ENCODE measurements around the gene CD59. TPM values are rescaled to one million over a fixed set of nuclear protein-coding genes. Genes with fewer than 3 reads are reported as not detected.

CD59 gene
- polyA plus RNA-seq, 3 donors, result 3.7 to 34.9 (median 21.1) TPM

- intact Hi-C loops (cut with micrococcal nuclease), result loop anchor here in 1 of 2 donors (10.0 kb wide), 1 partner anchor 326 kb away; no protein-coding TSS in a partner anchor
- TF ChIP-seq CTCF (IDR thresholded peaks at IDR 0.05), result no peak
- DNase-seq, result peak in 1 of 3 donors; percentile 42
- Mint-ChIP-seq H3K4me3 (no peak overlapping the region), H3K9me3 (peaks cover 0 to 8% (median 4%) of the 10 kb centered on the region in 7 donors), H3K4me1 (peaks cover 2% of the 10 kb centered on the region), H3K27me3 (ENCODE audit: low read depth in 3 of 3) (peaks cover 0 to 3% (median 2%) of the 10 kb centered on the region in 3 donors), H3K27ac (peak overlapping the region in 1 of 7 donors; percentile 69), H3K36me3 (no peaks in the 10 kb centered on the region)
- H3K9me3 ChIP-seq (replicated peaks in 1 of 2; ENCODE audit: control insufficient read depth in 1 of 2, insufficient read depth in 1 of 2, low read length in 2 of 2), result peaks cover 0 to 3% of the 10 kb centered on the region in 2 donors
- no peaks in the 10 kb centered on the region for H3K79me2 ChIP-seq (ENCODE audit: insufficient read depth, low read length)
- H3K4me2 ChIP-seq (replicated peaks; ENCODE audit: extremely low read depth, low read length, poor library complexity, severe bottlenecking), result no peak overlapping the region
- no peaks in the 10 kb centered on the region for H3K36me3 ChIP-seq (replicated peaks in 1 of 2; ENCODE audit: control insufficient read depth in 1 of 2, insufficient read depth in 2 of 2, low read length in 2 of 2)
- no peaks in the 10 kb centered on the region for H3K4me1 ChIP-seq (ENCODE audit: control insufficient read depth in 1 of 2, insufficient read depth in 2 of 2, low read length in 2 of 2)
- no peak overlapping the region for H3K4me3 ChIP-seq (replicated peaks in 1 of 3; ENCODE audit: low read depth in 2 of 3, low read length in 3 of 3)
- H3K27ac ChIP-seq (ENCODE audit: low read depth in 1 of 2, low read length in 2 of 2), result no peak overlapping the region
- H3K27me3 ChIP-seq (ENCODE audit: control insufficient read depth in 2 of 2, insufficient read depth in 2 of 2, low read length in 2 of 2), result peaks cover 0 to 1% of the 10 kb centered on the region in 2 donors
- H3K9ac ChIP-seq (ENCODE audit: insufficient read depth, low read length, poor library complexity, severe bottlenecking), result no peak overlapping the region
- WGBS (ENCODE audit: insufficient coverage), result 62% methylated on average over 4 of the region's 8 CpGs
- H4K20me1 ChIP-seq (ENCODE audit: insufficient read depth, low read length), result no peaks in the 10 kb centered on the region
- no peak overlapping the region for H2AFZ ChIP-seq (ENCODE audit: insufficient read depth, low read depth, low read length, poor library complexity, severe bottlenecking)
Observed at GRCh38 chr11:33690290-33691065, 45.7 kb downstream of the CD59 start.

DNA sequence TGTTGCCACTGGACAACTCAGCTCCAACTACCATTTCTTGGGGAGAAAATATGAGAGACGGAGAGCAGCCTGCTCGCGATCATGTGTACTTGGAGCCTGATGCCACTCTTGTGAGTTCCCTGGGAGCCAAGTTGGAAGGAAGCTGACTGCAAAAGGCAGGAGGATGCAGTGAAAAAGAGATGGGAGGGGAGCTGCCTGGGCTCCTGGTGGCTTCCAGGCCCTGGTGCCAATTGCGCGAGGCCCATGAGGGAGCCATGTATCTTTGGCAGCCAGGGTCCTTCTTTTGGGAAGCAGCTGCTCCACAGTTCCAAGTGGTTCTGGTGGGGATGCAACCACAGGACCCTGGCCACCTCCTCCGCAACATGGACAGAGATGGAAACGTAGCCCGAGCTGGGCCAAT is 46.7 kb downstream of the CD59 start:
- Histone ChIP-seq H3K9me3 (replicated peaks in 1 of 2; ENCODE audit: control insufficient read depth in 1 of 2, insufficient read depth in 1 of 2, low read length in 2 of 2) (peaks cover 0 to 3% of the 10 kb centered on the region in 2 donors), H3K9ac (ENCODE audit: insufficient read depth, low read length, poor library complexity, severe bottlenecking) (no peak overlapping the region), H3K4me1 (ENCODE audit: control insufficient read depth in 1 of 2, insufficient read depth in 2 of 2, low read length in 2 of 2) (no peaks in the 10 kb centered on the region), H4K20me1 (ENCODE audit: insufficient read depth, low read length) (no peaks in the 10 kb centered on the region), H3K27ac (ENCODE audit: low read depth in 1 of 2, low read length in 2 of 2) (no peak overlapping the region), H2AFZ (ENCODE audit: insufficient read depth, low read depth, low read length, poor library complexity, severe bottlenecking) (no peak overlapping the region), H3K36me3 (replicated peaks in 1 of 2; ENCODE audit: control insufficient read depth in 1 of 2, insufficient read depth in 2 of 2, low read length in 2 of 2) (no peaks in the 10 kb centered on the region), H3K79me2 (ENCODE audit: insufficient read depth, low read length) (no peaks in the 10 kb centered on the region), H3K4me2 (replicated peaks; ENCODE audit: extremely low read depth, low read length, poor library complexity, severe bottlenecking) (no peak overlapping the region), H3K27me3 (ENCODE audit: control insufficient read depth in 2 of 2, insufficient read depth in 2 of 2, low read length in 2 of 2) (no peaks in the 10 kb centered on the region), H3K4me3 (replicated peaks in 1 of 3; ENCODE audit: low read depth in 2 of 3, low read length in 3 of 3) (no peak overlapping the region)
- Mint-ChIP-seq H3K27me3 (ENCODE audit: low read depth in 3 of 3) (peaks cover 0 to 3% (median 0%) of the 10 kb centered on the region in 3 donors), H3K9me3 (peaks cover 0 to 8% (median 4%) of the 10 kb centered on the region in 7 donors), H3K27ac (no peak overlapping the region), H3K4me3 (no peak overlapping the region), H3K4me1 (no peaks in the 10 kb centered on the region), H3K36me3 (no peaks in the 10 kb centered on the region)
- TF ChIP-seq CTCF (IDR thresholded peaks at IDR 0.05), result no peak
- no peak for DNase-seq
- WGBS (ENCODE audit: insufficient coverage), result 100% methylated on average over 8 of the region's 8 CpGs
- intact Hi-C loops (cut with micrococcal nuclease), result loop anchor here in 1 of 2 donors (10.0 kb wide), 1 partner anchor 325 kb away; no protein-coding TSS in a partner anchor

Measured in CD14-positive monocyte (primary cell).